ENCODE results near the gene PDE1A.

- TF ChIP-seq CTCF (IDR thresholded peaks at IDR 0.05) (no peak), POLR2A (IDR thresholded peaks at IDR 0.05) (no peak)
Observed at GRCh38 chr2:182245963-182246362, 180.9 kb downstream of the PDE1A start.

Data from suprapubic skin (tissue), 3 donors.